HG03095 (cell line): ENCODE data around the gene TRABD2A.
A peak's percentile ranks its signal among the peaks of the same experiment; 100 is the strongest.

Experiments
- ATAC-seq: cut with Tn5 transposase; IDR thresholded peaks from one replicate; pipeline ENCODE4 v1.9.1; 2021; ENCODE audit warnings: moderate library complexity; ENCODE audit not compliant: unreplicated experiment

The TRABD2A gene

DNA sequence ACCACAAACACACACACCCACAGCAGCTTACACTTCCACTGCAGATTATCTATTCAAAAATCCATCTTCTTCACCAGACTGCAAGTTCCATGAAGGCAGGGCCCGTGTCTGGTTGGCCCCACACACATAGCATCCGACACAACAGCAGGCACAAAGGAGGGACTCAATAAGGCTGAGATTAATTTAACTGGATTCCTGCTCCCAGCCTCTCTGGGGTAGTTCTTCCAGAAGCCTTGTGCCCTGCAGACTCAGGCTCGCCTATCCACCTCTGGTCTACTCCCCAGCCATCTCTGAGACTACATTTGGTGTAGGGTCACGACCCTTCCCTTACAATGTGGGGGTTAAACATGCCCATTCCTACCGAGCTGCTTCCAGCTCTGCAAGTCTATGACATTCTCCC lies 57.7 kb downstream of the TRABD2A start:
- ATAC-seq = no peak

DNA sequence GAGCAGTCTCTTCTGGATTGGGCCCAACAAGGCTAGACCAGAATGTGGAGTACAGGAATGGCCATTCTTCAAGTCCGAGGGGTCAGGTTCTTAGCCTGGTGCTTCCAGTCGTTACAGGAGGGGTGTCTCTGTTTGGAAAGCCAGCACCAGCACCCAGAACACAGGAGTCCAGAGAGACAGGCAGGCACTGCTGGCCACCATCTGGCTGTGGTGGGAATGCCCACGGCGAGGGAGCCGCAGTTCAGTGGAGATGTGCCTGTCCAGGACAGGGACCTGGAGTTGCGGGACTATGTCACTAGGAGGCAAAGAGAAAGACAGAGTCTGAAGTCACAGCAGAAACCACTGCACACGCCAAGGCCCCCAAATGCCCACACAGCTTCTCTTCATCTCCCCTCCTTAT lies 59.1 kb downstream of the TRABD2A start:
- no peak for ATAC-seq

- peak; percentile 92 for ATAC-seq
Measured at GRCh38 chr2:84817239-84817655, 63.6 kb downstream of the TRABD2A start.

DNA sequence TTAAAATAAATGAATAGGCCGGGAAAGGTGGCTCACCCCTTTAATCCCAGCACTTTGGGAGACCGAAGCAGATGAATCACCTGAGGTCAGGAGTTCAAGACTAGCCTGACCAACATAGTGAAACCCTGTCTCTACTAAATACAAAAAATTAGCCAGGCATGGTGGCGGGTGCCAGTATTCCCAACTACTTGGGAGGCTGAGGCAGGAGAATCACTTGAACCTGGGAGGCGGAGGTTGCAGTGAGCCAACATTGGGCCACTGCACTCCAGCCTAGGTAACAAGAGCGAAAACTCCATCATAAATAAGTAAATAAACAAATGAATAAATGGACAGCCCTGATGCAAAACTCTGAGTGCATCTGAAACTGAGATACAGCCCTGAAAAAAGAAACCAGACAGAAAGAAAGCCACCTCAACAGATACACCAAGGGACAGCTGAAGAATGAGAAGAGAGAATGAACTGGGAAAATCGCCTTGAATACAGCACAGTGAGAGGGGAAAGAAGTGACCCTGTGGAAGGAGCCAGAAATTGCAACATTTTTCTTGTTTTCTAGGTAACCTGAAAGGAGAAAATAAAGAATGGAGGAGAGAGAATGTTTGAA lies 64.4 kb downstream of the TRABD2A start:
- ATAC-seq = peak; percentile 73

DNA sequence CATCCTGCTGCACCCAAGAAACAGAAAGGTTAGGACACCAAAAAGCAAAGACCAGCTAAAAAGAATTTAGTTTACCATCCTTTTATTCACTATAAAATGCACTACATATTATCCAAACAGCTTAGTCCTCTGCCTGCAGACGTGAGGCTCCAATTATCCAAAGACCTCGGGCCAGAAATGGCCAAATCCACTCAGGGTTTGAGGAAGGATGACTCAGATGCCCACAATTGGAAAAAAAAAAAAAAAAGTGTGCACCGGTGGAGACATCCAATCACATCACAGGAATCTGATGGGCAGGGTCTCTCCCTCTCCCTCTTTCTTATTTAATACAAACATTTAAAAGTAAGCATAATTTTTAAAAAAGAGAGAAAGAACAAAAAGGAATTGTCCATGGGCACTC lies 65.7 kb downstream of the TRABD2A start:
- no peak for ATAC-seq

DNA sequence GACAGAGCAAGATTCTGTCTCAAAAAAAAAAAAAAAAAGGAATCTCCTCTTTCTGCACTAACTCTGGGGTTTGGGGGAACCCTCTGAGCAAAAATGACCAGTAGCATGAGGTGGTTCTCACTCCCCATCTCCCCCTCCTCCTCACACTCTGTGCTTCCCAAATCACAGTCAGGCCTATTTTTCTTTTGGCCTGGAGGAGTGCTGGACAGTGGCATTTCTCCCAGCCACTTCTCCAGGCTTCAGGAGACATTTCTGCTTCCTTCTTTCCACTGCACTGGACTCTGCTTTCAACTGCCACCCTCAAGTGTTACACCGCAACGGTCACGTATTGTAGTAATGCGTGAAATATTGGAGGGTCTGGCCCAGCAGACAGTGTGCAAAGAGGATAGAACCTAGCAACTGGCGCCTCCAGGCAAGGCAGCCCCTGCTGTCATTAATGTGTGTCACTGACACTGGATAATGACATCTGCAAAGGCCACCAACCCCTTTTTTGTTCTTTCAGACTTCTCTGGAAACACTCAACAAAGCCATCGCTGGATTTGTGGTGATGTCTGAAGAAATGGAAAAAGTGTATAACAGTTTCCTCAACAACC lies 68.9 kb downstream of the TRABD2A start:
- ATAC-seq = no peak

- no peak for ATAC-seq
Measured at GRCh38 chr2:84808279-84808678, 72.6 kb downstream of the TRABD2A start.

DNA sequence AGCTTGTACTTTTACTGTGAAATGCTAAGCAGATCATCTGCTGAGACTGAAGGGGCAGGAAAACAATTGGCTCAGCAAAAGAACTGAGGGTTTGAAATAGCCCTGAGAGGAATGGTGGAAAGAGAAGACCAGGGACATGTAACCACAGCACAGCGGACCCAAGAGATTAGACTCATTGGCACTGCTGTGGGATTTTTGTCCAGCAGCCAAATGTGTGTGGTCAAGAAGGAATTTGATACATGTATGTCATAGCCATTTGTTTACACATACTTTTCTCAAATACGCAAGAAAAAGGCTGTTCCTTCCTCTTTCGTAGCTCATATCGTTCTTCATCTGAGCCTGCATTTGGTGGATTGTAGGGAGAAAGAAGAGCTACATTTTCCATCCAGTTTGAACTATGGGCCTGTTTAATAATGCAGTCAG lies 73.8 kb downstream of the TRABD2A start:
- ATAC-seq = no peak

DNA sequence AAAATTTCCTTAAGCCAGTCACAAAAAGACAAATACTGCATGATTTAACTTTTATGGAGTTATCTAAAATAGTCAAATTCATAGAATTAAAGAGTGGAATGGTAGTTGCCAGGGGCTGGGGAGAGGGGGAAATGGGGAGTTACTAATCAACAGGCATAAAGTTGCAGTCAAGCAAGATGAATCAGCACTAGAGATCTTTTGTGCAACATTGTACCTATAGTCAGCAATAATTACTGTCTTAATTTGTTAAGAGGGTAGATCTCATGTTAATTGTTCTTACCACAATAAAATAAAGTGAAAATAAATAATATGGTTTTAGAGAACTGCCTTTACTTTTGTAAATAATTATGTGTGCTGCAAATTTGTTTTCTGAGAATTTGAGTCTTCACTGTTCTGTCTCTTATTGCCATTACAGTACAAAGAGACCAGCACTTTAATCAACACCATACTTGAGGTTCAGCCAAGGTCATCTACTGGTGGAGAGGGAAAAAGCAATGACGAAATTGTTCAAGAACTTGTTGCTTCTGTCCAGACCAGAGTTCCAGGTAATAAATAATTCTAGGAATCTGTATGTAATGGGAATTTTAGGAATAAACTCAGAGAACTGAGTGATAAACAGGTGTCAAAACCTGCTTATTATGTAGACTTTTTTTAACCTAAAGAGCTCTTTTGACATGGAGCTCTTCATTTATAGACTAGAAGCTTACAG lies 75.5 kb downstream of the TRABD2A start:
- ATAC-seq = no peak

GRCh38 chr2:84801811-84802210 lies 79.1 kb downstream of the TRABD2A start:
- no peak for ATAC-seq

- no peak for ATAC-seq
Measured at GRCh38 chr2:84800194-84800805, 80.6 kb downstream of the TRABD2A start.

- no peak for ATAC-seq
Measured at GRCh38 chr2:84799772-84800171, 81.1 kb downstream of the TRABD2A start.

- no peak for ATAC-seq
Measured at GRCh38 chr2:84797271-84797670, 83.6 kb downstream of the TRABD2A start.

GRCh38 chr2:84796798-84797197 lies 84.1 kb downstream of the TRABD2A start:
- ATAC-seq = no peak

- no peak for ATAC-seq
Measured at GRCh38 chr2:84793641-84794040, 87.2 kb downstream of the TRABD2A start.

DNA sequence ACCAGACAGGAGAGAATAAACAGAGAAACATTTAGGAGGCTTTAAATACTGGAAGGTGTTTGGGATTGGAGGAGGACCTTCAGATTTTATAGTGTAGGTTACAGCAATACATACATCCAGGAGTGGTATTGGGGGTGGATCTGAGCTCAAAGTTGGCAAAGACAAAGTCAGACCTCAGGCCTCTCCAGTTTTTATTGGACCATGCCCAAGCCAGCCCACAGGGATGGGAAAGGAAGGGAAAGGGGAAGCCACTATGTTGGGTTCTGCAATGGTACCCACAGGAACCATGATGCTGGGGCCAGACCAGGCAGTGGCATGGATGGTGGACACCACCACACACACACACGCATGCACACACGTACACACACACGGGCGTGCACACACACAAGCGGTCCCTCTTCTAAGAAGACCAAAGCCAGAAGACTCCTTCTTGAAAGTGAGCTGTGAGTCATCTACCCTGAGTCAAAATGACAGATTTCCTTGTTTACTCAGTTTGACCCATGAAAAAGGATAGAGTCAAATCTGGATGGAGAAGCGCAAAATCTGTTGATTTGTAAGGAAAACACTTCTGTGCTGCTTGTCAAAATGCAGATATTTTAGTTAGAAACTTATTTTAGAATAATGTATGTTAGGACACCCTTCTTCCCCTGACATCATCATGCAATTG lies 87.9 kb downstream of the TRABD2A start:
- ATAC-seq = no peak

- no peak for ATAC-seq
Measured at GRCh38 chr2:84788498-84788897, 92.4 kb downstream of the TRABD2A start.

- no peak for ATAC-seq
Measured at GRCh38 chr2:84788027-84788426, 92.9 kb downstream of the TRABD2A start.

DNA sequence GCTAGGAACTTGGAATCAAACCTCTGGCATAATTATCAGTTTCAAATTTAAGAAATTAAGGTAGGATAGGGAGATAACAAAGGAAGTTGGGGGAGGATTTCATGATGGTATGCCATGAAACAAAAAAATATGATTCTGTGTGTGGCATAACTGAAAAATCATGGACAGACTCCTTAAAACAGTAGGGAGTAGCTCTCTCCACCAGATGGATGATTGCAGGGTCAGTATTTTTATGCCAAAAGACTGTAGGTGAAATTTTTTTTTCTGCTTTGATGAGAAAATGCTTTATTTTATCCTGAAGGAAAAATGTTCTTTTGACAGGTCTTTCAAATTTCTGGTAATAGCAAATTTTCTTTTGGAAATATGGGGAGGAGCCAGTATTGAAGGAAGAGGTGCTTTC lies 94.3 kb downstream of the TRABD2A start:
- ATAC-seq = no peak

- ATAC-seq = no peak
Measured at GRCh38 chr2:84785950-84786349, 94.9 kb downstream of the TRABD2A start.

DNA sequence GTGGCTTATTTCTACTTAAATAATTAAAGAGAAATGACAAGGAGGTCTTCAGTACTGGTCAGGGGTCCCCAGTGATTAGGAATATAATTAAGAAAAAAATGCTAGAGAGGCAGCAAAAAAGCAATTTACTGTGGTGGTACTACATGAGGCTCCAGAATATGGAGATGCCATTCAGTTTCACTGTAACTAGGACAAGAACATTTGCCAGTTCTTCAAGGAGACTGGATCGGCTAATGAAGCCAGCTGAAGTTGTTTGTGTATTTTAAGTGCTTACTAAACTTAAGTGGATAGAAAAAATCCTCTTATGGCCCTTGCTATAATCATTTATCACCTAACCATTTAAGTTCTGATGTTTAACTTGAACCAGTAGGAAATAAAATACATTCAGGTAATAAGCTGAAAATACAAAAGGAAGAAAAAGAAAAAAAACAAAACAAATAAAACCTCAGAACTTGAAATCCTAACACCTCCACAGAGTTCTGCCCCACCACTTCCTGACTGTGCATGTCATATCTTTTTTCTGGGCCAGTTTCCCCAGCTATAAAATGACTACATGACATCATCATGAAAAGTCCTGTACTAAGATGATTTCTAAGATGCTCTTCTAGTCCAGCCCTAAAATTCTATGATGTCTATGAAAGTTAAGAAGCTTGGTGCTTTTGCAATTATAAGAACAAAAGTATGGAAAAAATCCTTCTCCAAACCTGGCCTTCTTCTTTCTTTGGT lies 98.0 kb downstream of the TRABD2A start:
- ATAC-seq = no peak
